ENCODE data around the gene PLIN3.
"Not testable (repeated sequence)": the region's sequence is repeated elsewhere in the genome, so short reads cannot be mapped to it uniquely, and the experiment has no call there.

PLIN3 gene

DNA sequence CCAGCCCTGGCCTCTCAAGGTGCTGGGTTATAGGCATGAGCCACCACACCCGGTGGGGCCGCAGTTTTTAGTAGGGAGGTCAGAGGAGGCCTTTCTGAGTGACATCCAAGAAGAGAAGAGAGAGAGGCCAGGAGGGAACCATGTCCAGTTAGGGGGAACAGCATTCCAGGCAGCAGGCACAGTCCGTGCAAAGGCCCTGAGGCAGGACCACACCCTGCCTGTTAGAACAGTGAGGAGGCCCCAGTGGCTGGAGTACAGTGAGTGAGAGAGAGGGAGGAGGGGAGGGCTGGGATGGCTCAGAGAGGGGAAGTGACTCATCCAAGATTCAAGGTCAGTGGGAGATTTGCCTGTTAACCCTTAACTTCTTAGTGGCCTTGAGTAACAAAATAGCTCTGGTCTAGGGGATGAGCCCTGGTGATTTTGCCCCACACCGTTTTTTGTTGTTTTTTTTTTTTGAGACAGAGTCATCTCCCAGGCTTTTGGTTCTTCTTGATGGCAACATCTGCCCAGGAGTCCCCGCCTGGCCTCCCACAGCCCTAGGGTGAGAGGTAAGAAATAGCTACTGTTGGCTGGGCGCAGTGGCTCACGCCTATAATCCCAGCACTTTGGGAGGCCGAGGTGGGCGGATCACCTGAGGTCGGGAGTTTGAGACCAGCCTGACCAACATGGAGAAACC lies 2.7 kb upstream of the PLIN3 start:
- H3K4me2 ChIP-seq: peak overlapping the region; percentile 11; the same call in 1 of the 2 replicates
- H3K9ac ChIP-seq: no peak overlapping the region
- peak overlapping the region; percentile 15; the same call in 1 of the 2 replicates for H3K27ac ChIP-seq

GRCh38 chr19:4868286-4868834 lies 893 bp upstream of the PLIN3 start:
- no peaks in the 10 kb centered on the region for H3K27me3 ChIP-seq
- H3K4me2 ChIP-seq: peak overlapping the region; percentile 95
- peaks cover 85% of the 10 kb centered on the region for H3K4me1 ChIP-seq
- no peak overlapping the region for H3K9ac ChIP-seq
- no peak for TF ChIP-seq Cebpa-rat (IDR thresholded peaks at IDR 0.05)
- peaks cover 6% of the 10 kb centered on the region; the same call in 1 of the 2 replicates for H3K36me3 ChIP-seq
- H3K4me3 ChIP-seq: peak overlapping the region; percentile 86; the same call in 1 of the 2 replicates
- peaks cover 30% of the 10 kb centered on the region for H4K20me1 ChIP-seq
- no peaks in the 10 kb centered on the region for H3K9me3 ChIP-seq
- peak overlapping the region; percentile 85; the same call in 1 of the 2 replicates for H3K27ac ChIP-seq

More for the DNA sequence above, 2.7 kb upstream of the PLIN3 start:
- no peak for TF ChIP-seq Cebpa-rat (IDR thresholded peaks at IDR 0.05)
- Histone ChIP-seq H3K36me3 (no peaks in the 10 kb centered on the region), H3K9me3 (no peaks in the 10 kb centered on the region), H3K27me3 (no peaks in the 10 kb centered on the region), H3K4me1 (peaks cover 81% of the 10 kb centered on the region), H4K20me1 (peaks cover 18% of the 10 kb centered on the region), H3K4me3 (no peak overlapping the region)

DNA sequence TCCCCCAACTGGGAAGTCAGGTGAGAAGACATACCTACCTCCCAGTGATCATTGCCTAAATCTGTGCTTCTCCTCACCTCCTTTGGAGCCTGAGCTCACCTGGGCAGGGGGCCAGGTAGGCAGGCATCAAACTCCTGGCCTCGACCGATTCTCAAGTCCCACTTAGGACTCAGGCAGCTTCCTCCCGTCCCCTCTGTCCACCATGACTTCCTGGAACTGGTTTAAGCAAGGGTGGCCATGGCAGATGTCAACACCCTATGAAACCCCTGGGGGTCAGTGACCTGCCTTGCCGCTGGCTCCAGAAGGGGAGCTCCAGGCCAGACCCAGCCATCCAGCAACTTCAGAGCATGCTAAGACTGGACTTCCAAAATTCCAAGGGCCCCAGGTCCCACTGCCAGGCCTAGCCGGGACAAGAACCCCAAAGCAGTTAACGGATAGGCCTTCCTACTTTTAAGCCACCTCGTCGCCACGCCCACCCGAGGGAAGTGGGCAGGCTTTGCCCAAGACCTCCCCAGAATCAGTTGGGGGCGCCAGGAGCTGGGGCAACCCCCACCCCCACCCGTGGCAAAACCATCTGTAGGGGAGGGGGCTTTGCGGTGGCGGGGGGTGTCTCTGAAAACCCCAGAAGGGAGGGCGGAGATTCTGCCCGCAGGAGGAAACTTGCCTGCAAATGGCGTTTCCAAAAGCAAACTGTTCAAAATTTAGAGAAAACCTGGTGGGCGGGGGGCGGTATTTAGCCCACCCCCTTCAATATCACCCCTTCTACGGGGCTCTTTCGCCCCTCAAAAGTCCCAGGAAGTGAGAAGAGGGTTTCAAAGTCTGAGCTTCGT lies 657 bp downstream of the PLIN3 start:
- Histone ChIP-seq H3K36me3 (peaks cover 18% of the 10 kb centered on the region), H3K4me1 (peaks cover 85% of the 10 kb centered on the region), H3K4me2 (peak overlapping the region; percentile 95), H3K27ac (peak overlapping the region; percentile 85), H3K9ac (peak overlapping the region; percentile 91), H4K20me1 (peaks cover 43% of the 10 kb centered on the region), H3K4me3 (peak overlapping the region; percentile 86), H3K9me3 (no peaks in the 10 kb centered on the region), H3K27me3 (no peaks in the 10 kb centered on the region)
- TF ChIP-seq Cebpa-rat (IDR thresholded peaks at IDR 0.05): no peak

GRCh38 chr19:4861147-4861546 lies 6.3 kb downstream of the PLIN3 start:
- Histone ChIP-seq H3K4me3 (no peak overlapping the region), H3K9ac (0 out of 2 replicates have a peak overlapping the region, but pooled peaks have one; percentile 29), H3K27ac (peak overlapping the region; percentile 26; the same call in 1 of the 2 replicates), H3K9me3 (no peaks in the 10 kb centered on the region), H3K4me1 (peaks cover 68% of the 10 kb centered on the region), H3K4me2 (peak overlapping the region; percentile 39), H3K27me3 (no peaks in the 10 kb centered on the region), H3K36me3 (peaks cover 75% of the 10 kb centered on the region), H4K20me1 (peaks cover 47% of the 10 kb centered on the region)
- TF ChIP-seq Cebpa-rat (IDR thresholded peaks at IDR 0.05): no peak

DNA sequence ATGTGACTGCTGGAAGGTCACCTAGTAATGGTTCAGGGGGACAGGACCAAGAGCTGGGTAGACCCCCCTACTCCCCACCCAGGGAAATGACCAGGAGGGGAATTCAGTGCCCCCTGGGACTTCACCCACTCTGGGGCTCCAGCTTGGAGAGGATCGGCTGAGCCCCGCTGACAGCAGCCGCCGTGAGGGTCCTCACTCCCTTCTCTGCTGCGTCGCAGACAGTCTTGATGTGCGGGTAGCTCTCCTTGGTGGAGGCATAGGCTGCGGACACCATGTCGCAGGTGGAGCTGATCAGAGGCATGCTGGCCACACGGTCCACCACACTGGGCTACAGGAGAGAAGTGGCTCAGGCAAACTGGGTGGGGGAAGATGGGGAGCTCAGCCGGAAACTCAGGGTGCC lies 7.8 kb downstream of the PLIN3 start:
- peaks cover 33% of the 10 kb centered on the region for H4K20me1 ChIP-seq
- H3K36me3 ChIP-seq: peaks cover 86% of the 10 kb centered on the region
- no peaks in the 10 kb centered on the region for H3K27me3 ChIP-seq
- peak overlapping the region; percentile 38; the same call in 1 of the 2 replicates for H3K27ac ChIP-seq
- H3K4me2 ChIP-seq: peak overlapping the region; percentile 39
- no peak overlapping the region for H3K9ac ChIP-seq
- H3K4me3 ChIP-seq: no peak overlapping the region
- H3K9me3 ChIP-seq: no peaks in the 10 kb centered on the region
- peaks cover 54% of the 10 kb centered on the region for H3K4me1 ChIP-seq
- TF ChIP-seq Cebpa-rat (IDR thresholded peaks at IDR 0.05): no peak

DNA sequence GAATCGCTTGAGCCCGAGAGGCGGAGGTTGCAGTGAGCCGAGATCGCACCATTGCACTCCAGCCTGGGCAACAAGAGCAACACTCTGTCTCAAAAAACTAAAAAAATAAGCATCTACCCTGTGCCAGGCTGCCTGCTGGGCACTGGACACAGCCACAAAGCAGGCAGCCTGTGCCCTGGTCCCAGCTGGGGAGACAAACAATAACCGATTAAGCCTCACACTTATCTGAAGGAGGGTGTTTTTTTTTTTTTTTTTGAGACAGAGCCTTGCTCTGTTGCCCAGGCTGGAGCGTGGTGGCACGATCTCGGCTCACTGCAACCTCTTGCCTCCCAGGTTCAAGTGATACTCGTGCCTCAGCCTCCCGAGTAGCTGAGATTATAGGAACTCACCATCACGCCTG lies 11.0 kb downstream of the PLIN3 start:
- Histone ChIP-seq H3K4me1 (peaks cover 31% of the 10 kb centered on the region), H3K36me3 (peaks cover 100% of the 10 kb centered on the region), H4K20me1 (peaks cover 22% of the 10 kb centered on the region)
- not testable (repeated sequence) for H3K4me2 ChIP-seq, H3K27ac ChIP-seq, H3K4me3 ChIP-seq, H3K9me3 ChIP-seq, H3K9ac ChIP-seq, H3K27me3 ChIP-seq

DNA sequence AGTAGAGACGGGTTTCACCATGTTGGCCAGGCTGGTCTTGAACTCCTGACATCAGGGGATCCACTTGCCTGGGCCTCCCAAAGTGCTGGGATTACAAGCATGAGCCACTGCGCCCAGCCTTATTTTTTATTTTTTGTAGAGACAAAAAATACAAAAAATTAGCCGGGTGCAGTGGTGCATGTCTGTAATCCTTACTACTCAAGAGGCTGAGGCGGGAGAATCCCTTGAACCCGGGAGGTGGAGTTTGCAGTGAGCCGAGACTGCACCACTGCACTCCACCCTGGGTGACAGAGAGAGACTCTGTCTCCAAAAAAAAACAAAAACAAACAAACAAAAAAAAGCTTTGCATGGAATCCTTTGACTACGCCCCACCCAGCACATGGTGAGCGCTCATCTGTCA lies 14.0 kb downstream of the PLIN3 start:
- Histone ChIP-seq H3K36me3 (peaks cover 100% of the 10 kb centered on the region), H3K4me1 (peaks cover 31% of the 10 kb centered on the region), H4K20me1 (peaks cover 27% of the 10 kb centered on the region)
- H3K27me3 ChIP-seq, H3K9me3 ChIP-seq, H3K9ac ChIP-seq, H3K4me3 ChIP-seq, H3K4me2 ChIP-seq, H3K27ac ChIP-seq: not testable (repeated sequence)

- Histone ChIP-seq H3K4me3 (no peak overlapping the region), H3K27ac (no peak overlapping the region), H3K27me3 (no peaks in the 10 kb centered on the region), H4K20me1 (peaks cover 33% of the 10 kb centered on the region), H3K4me2 (no peak overlapping the region), H3K4me1 (peaks cover 31% of the 10 kb centered on the region), H3K36me3 (peaks cover 100% of the 10 kb centered on the region), H3K9ac (no peak overlapping the region), H3K9me3 (no peaks in the 10 kb centered on the region)
- no peak for TF ChIP-seq Cebpa-rat (IDR thresholded peaks at IDR 0.05)
Measured at GRCh38 chr19:4852484-4852883, 15.0 kb downstream of the PLIN3 start.

DNA sequence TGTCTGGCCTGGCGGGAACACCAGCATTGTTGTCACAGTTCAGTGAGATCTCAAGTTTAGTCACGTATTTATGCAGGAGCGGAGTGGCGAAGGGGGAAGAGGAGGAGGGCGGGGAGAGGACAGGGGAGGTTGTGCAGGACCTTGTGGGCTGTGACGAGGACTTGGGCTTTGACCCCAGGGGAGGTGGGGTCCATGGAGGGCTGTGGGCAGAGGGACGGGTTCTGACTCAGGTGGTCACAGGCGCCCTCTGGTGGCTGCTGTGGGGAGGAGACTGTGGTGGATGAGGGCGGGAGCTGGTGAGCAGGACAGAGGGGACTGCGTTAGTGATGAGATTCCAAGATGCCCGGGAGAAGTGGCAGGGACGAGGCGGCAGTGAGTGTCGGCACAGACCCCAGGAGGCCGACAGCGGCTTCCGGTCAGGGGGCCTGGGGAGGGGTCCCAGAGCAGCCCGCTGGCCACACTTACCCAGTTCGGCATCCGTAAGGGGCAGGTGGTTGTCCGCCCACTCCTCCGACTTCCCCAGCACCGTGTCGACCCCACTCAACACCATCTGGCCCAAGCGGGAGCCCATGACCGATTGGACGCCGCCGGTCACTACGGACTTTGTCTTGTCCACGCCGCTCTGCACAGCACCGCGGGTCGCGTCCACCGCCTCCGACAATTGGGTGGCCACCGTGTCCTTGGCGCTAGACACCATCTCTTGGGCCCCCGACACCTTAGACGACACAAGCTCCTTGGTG lies 15.7 kb downstream of the PLIN3 start:
- TF ChIP-seq Cebpa-rat (IDR thresholded peaks at IDR 0.05): no peak
- Histone ChIP-seq H3K9me3 (no peaks in the 10 kb centered on the region), H3K4me2 (peak overlapping the region; percentile 42), H3K36me3 (peaks cover 100% of the 10 kb centered on the region), H3K4me1 (peaks cover 31% of the 10 kb centered on the region), H3K9ac (no peak overlapping the region), H3K27ac (no peak overlapping the region), H4K20me1 (peaks cover 36% of the 10 kb centered on the region), H3K4me3 (no peak overlapping the region), H3K27me3 (no peaks in the 10 kb centered on the region)
